Adrenal gland (tissue), 5 donors: ENCODE results near the gene MKRN1.

ENCODE experiments used
- POLR2A ChIP-seq, 2 donors: fragments of 450-650 bp; IDR thresholded peaks; one replicate each; pipeline ENCODE4 v1.6.1; 2017; ENCODE audit warnings: antibody characterized with exemption in 2 of 2, mild to moderate bottlenecking in 2 of 2, moderate library complexity in 1 of 2
- TF ChIP-seq, protein P1 (sequence below), 6 experiments: fragments of 450-650 bp in 4 of 6; fragments of 200-600 bp in 2 of 6; sonication (generic) in 1 of 6; IDR thresholded peaks; 1 replicate in 5 of 6; 2 replicates in 1 of 6; pipeline versions ENCODE4 v1.5.1 to v1.8.0; 2016 to 2021; ENCODE audit warnings: antibody characterized with exemption in 6 of 6, mild to moderate bottlenecking in 2 of 6, moderate library complexity in 1 of 6
- donor health status: DM: no; HTN: no; CAD: no.

DNA sequence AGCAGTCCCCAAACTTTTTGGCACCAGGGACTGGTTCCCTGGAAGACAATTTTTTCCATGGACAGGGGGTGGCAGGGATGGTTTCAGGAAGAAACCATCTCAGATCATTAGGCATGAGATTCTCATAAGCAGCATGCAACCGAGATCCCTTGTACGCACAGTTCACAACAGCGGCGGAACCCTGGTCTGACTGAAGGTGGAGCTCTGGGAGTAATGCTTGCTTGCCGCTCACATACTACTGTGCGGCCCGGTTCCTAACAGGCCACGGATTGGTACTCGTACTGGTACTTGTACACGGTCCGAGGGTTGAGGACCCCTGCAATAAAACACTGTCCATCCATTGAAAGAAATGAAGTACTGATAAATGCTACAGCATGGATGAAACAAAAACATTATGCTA is 32.8 kb downstream of the MKRN1 start:
- TF ChIP-seq, protein P1, sequence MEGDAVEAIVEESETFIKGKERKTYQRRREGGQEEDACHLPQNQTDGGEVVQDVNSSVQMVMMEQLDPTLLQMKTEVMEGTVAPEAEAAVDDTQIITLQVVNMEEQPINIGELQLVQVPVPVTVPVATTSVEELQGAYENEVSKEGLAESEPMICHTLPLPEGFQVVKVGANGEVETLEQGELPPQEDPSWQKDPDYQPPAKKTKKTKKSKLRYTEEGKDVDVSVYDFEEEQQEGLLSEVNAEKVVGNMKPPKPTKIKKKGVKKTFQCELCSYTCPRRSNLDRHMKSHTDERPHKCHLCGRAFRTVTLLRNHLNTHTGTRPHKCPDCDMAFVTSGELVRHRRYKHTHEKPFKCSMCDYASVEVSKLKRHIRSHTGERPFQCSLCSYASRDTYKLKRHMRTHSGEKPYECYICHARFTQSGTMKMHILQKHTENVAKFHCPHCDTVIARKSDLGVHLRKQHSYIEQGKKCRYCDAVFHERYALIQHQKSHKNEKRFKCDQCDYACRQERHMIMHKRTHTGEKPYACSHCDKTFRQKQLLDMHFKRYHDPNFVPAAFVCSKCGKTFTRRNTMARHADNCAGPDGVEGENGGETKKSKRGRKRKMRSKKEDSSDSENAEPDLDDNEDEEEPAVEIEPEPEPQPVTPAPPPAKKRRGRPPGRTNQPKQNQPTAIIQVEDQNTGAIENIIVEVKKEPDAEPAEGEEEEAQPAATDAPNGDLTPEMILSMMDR (IDR thresholded peaks at IDR 0.05): no peak
- TF ChIP-seq POLR2A (IDR thresholded peaks at IDR 0.05): no peak
